Calu3 (cell line): ENCODE data around the gene ANKRD12. TPM values are rescaled to one million over a fixed set of nuclear protein-coding genes. Genes with fewer than 3 reads are reported as not detected.

Experiments
- BruUV-seq: library from RNA; stranded (reverse); fragments of 400-500 nt; replicated peaks from 2 replicates; lab custom pipeline; 2021; lab: Mats Ljungman, UMichigan
- CTCF ChIA-PET: fragments of 300-600 bp; sonication (Branson Sonifier 250); formaldehyde crosslinking; loops from one replicate; lab custom pipeline; 2022; ENCODE audit warnings: antibody characterized with exemption; lab: Charles Lee
- DNase-seq: peaks from one replicate; pipeline ENCODE4 v3.0.0; 2022
- H3K27ac Mint-ChIP-seq: one replicate; pipeline ENCODE4 v1.8.0; 2022; ENCODE audit warnings: mixed read lengths; ENCODE audit not compliant: unreplicated experiment
- H3K27me3 Mint-ChIP-seq: one replicate; pipeline ENCODE4 v1.8.0; 2022; ENCODE audit warnings: mixed read lengths; ENCODE audit not compliant: unreplicated experiment
- H3K36me3 Mint-ChIP-seq: one replicate; pipeline ENCODE4 v1.8.0; 2022; ENCODE audit warnings: mild to moderate bottlenecking, moderate library complexity, mixed read lengths; ENCODE audit not compliant: insufficient read depth, unreplicated experiment
- H3K4me1 Mint-ChIP-seq: one replicate; pipeline ENCODE4 v1.8.0; 2022; ENCODE audit warnings: mild to moderate bottlenecking, low read depth, mixed read lengths; ENCODE audit not compliant: unreplicated experiment
- H3K4me3 Mint-ChIP-seq: one replicate; pipeline ENCODE4 v1.8.0; 2022; ENCODE audit warnings: mild to moderate bottlenecking, low read depth, moderate library complexity, mixed read lengths; ENCODE audit not compliant: unreplicated experiment
- H3K9me3 Mint-ChIP-seq: one replicate; pipeline ENCODE4 v1.8.0; 2022; ENCODE audit warnings: low read depth, mixed read lengths; ENCODE audit not compliant: unreplicated experiment
- intact Hi-C: fragments of 100-400 bp; cut with micrococcal nuclease; formaldehyde crosslinking; loops from one replicate; pipeline ENCODE4 v1.10.0; 2022; ENCODE audit not compliant: unreplicated experiment
- total RNA-seq: library from RNA; stranded (reverse); gene quantifications from 2 replicates; pipeline ENCODE4 v1.2.3, GENCODE V29; 2022
- TF ChIP-seq, protein P1 (sequence below): fragments of 200-600 bp; IDR thresholded peaks from one replicate; pipeline ENCODE4 v1.8.0; 2022; ENCODE audit warnings: antibody characterized with exemption; ENCODE audit not compliant: unreplicated experiment

ANKRD12 gene
- total RNA-seq, 1 experiment from 2014 or later: 40.7 TPM

DNA sequence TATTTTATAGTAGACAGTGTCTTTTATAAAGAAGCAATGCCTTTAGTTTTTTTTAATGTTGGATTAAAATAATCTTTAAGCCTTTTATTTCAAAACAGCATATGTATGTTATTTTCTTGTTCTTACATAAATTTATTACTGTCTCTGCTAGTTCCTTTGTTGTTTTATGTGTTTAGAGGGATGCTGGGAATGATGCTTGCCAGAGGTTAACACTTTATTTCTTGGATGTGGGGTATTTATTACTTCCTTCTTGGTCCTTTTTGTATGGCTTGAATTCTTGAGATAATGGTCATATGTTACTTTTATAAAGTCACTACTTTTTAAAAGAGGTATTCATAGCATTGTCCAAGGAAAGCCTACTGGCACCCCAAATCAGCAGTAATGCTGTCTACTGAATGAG lies 63.1 kb downstream of the ANKRD12 start:
- CTCF ChIA-PET: no interaction called here
- H3K4me3 Mint-ChIP-seq: no peak overlapping the region

GRCh38 chr18:9201224-9201623 lies 64.6 kb downstream of the ANKRD12 start:
- no peaks in the 10 kb centered on the region for H3K27me3 Mint-ChIP-seq
- H3K36me3 Mint-ChIP-seq: peaks cover 5% of the 10 kb centered on the region
- H3K4me1 Mint-ChIP-seq: no peaks in the 10 kb centered on the region
- BruUV-seq: no TSS peak
- no peak overlapping the region for H3K4me3 Mint-ChIP-seq
- DNase-seq: no peak
- TF ChIP-seq, protein P1, sequence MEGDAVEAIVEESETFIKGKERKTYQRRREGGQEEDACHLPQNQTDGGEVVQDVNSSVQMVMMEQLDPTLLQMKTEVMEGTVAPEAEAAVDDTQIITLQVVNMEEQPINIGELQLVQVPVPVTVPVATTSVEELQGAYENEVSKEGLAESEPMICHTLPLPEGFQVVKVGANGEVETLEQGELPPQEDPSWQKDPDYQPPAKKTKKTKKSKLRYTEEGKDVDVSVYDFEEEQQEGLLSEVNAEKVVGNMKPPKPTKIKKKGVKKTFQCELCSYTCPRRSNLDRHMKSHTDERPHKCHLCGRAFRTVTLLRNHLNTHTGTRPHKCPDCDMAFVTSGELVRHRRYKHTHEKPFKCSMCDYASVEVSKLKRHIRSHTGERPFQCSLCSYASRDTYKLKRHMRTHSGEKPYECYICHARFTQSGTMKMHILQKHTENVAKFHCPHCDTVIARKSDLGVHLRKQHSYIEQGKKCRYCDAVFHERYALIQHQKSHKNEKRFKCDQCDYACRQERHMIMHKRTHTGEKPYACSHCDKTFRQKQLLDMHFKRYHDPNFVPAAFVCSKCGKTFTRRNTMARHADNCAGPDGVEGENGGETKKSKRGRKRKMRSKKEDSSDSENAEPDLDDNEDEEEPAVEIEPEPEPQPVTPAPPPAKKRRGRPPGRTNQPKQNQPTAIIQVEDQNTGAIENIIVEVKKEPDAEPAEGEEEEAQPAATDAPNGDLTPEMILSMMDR: no peak
- intact Hi-C loops: no loop called here
- CTCF ChIA-PET: no interaction called here
- H3K27ac Mint-ChIP-seq: no peak overlapping the region
- H3K9me3 Mint-ChIP-seq: no peaks in the 10 kb centered on the region

More for the DNA sequence above, 63.1 kb downstream of the ANKRD12 start:
- TF ChIP-seq, protein P1: no peak
- Mint-ChIP-seq H3K27me3 (no peaks in the 10 kb centered on the region), H3K9me3 (no peaks in the 10 kb centered on the region), H3K4me1 (no peaks in the 10 kb centered on the region), H3K27ac (no peak overlapping the region), H3K36me3 (peaks cover 14% of the 10 kb centered on the region)
- DNase-seq: no peak
- no TSS peak for BruUV-seq
- intact Hi-C loops: no loop called here

DNA sequence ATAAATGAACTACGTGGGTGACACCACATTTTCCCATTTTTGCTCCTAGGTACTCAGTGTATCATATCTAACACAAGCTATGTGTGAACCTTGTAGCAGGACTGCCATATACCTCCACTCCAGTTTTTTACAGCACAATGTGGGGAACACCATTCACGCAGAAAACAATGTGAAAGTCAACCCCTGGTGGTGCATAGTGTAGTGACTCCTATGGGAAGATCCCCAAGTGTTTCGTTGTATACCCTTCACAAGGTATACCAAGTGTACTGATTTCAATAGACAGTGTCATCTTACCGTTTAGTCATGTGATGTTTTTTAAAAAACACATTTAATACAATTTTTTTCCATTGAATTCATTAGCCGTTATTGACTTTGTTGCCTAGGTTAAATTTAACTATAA lies 68.1 kb downstream of the ANKRD12 start:
- H3K27ac Mint-ChIP-seq: no peak overlapping the region
- DNase-seq: no peak
- CTCF ChIA-PET: interaction anchor here (0.5 kb wide), 1 partner anchor 113 kb away, joined by 4 read pairs; no protein-coding TSS in a partner anchor
- no TSS peak for BruUV-seq
- no peaks in the 10 kb centered on the region for H3K4me1 Mint-ChIP-seq
- no peaks in the 10 kb centered on the region for H3K9me3 Mint-ChIP-seq
- peaks cover 4% of the 10 kb centered on the region for H3K36me3 Mint-ChIP-seq
- intact Hi-C loops: no loop called here
- TF ChIP-seq, protein P1: no peak
- H3K4me3 Mint-ChIP-seq: no peak overlapping the region
- no peaks in the 10 kb centered on the region for H3K27me3 Mint-ChIP-seq

DNA sequence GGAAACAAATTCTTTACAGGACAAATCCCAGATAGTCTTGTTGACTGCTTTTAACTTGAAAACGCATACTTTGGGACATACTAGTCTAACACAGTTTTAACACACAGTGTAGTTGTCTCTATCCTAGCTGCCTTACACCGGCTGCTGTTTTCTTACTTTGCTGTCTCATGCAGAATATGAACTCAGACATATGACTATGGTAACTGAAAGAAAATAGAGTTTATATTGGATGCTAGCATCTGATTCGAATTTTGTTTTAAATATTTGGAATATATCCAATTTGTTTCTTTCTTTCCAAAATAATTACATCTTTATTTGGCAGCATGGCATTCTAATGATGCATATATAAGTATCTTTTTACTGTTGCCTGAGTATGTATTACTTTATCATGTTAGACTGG lies 69.8 kb downstream of the ANKRD12 start:
- no TSS peak for BruUV-seq
- no peak for DNase-seq
- Mint-ChIP-seq H3K4me1 (no peaks in the 10 kb centered on the region), H3K36me3 (no peaks in the 10 kb centered on the region), H3K4me3 (no peak overlapping the region), H3K9me3 (no peaks in the 10 kb centered on the region), H3K27ac (no peak overlapping the region), H3K27me3 (no peaks in the 10 kb centered on the region)
- intact Hi-C loops: no loop called here
- CTCF ChIA-PET: no interaction called here
- TF ChIP-seq, protein P1: no peak
